Neutrophil (primary cell): ENCODE results near the gene BCHE.

Experiments used
- H3K27ac ChIP-seq: fragments of 200-600 bp; sonication (generic); 2 replicates; pipeline ENCODE4 v1.5.1; 2016; ENCODE audit warnings: mild to moderate bottlenecking, moderate library complexity
- H3K27me3 ChIP-seq: fragments of 200-600 bp; sonication (generic); 2 replicates; pipeline ENCODE4 v1.6.0; 2016; ENCODE audit warnings: mild to moderate bottlenecking
- H3K36me3 ChIP-seq: fragments of 200-600 bp; sonication (generic); 2 replicates; pipeline ENCODE4 v1.5.1; 2017
- H3K4me1 ChIP-seq, 2 experiments: fragments of 200-600 bp in 1 of 2; sonication (generic) in 1 of 2; 1 replicate in 1 of 2; 2 replicates in 1 of 2; pipeline versions ENCODE4 v1.5.1 to v1.6.1; 2013 to 2016; ENCODE audit warnings: low read depth in 1 of 2, low read length in 1 of 2, mild to moderate bottlenecking in 1 of 2, moderate library complexity in 1 of 2; ENCODE audit not compliant: control insufficient read depth in 1 of 2, insufficient read depth in 1 of 2
- H3K4me3 ChIP-seq, 2 experiments: fragments of 200-600 bp in 1 of 2; sonication (generic) in 1 of 2; 1 replicate in 1 of 2; 2 replicates in 1 of 2; pipeline ENCODE4 v1.5.1; 2013 to 2016; ENCODE audit warnings: low read depth in 1 of 2, low read length in 1 of 2, mild to moderate bottlenecking in 1 of 2, moderate library complexity in 1 of 2
- H3K9me3 ChIP-seq: fragments of 200-600 bp; sonication (generic); 2 replicates; pipeline ENCODE4 v1.5.1; 2016
- TF ChIP-seq, protein P1 (sequence below): fragments of 200-600 bp; sonication (generic); IDR thresholded peaks from 2 replicates; pipeline ENCODE4 v1.5.1; 2016; ENCODE audit warnings: antibody characterized with exemption

Gene BCHE

DNA sequence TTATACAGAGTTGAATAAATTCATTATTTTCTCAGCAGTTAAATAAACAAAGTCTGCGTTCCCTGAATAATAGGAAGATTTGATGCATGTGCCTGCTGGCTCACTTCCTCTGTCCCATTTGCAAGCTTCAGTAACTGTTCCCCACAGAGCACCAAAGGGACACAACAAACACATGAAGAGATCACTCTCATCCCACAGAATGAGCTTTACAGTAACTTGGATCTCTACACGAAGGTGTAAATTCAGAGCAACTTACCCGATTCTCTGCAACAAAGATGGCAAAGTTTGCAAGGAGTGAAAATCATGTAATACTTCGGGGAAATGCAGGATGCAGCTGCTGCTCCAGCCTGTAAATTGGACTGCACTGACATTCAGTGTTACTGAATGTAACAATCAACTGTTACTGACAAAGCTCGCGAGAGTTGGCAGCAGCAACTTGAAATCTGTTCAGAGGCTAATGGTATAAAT is at the start of gene BCHE:
BCHE (minus strand) TSS at position 366 of the 468 bp plus-strand sequence. CDS start 6,390 bp downstream, outside the sequence.
- no peaks in the 10 kb centered on the region for H3K27me3 ChIP-seq
- no peaks in the 10 kb centered on the region for H3K9me3 ChIP-seq
- no peaks in the 10 kb centered on the region for H3K36me3 ChIP-seq
- TF ChIP-seq, protein P1, sequence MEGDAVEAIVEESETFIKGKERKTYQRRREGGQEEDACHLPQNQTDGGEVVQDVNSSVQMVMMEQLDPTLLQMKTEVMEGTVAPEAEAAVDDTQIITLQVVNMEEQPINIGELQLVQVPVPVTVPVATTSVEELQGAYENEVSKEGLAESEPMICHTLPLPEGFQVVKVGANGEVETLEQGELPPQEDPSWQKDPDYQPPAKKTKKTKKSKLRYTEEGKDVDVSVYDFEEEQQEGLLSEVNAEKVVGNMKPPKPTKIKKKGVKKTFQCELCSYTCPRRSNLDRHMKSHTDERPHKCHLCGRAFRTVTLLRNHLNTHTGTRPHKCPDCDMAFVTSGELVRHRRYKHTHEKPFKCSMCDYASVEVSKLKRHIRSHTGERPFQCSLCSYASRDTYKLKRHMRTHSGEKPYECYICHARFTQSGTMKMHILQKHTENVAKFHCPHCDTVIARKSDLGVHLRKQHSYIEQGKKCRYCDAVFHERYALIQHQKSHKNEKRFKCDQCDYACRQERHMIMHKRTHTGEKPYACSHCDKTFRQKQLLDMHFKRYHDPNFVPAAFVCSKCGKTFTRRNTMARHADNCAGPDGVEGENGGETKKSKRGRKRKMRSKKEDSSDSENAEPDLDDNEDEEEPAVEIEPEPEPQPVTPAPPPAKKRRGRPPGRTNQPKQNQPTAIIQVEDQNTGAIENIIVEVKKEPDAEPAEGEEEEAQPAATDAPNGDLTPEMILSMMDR = no peak
- H3K4me3 ChIP-seq = no peak within 1 kb of the TSS
- no peak within 1 kb of the TSS for H3K27ac ChIP-seq
- no peaks in the 10 kb centered on the region for H3K4me1 ChIP-seq

DNA sequence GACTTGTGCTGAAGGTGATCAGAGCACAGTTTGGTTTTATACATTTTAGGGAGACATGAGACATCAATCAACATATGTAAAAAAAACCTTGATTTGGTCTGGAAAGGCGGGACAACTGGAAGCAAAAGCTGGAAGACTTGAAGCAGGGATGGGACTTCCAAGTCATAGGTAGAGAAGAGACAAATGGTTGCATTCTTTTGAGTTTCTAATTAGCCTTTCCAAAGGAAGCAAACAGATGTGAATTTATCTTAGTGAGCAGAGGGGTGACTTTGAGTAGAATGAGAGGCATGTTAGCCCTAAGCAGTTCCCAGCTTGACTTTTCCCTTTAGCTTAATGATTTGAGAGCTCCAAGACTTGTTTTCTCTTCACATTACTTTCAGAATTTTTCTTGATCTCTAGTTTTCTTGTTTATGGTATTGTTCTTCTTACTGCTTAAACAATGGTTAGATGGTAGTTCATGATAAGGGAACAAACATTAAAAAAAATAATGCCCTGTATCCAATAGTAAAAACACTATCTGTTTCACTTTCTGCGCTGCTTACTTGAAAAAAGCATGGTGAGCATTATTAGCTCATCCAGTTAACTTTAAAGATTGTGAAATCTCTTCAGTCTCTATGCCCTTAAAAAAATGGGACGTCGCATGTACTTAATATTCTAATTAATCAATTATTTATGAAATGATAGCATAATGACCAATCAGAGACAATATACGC is 48.5 kb upstream of the BCHE start:
- no peaks in the 10 kb centered on the region for H3K9me3 ChIP-seq
- TF ChIP-seq, protein P1 = no peak

GRCh38 chr3:165884518-165884917 is 47.3 kb upstream of the BCHE start:
- no peaks in the 10 kb centered on the region for H3K27me3 ChIP-seq
- H3K9me3 ChIP-seq = no peaks in the 10 kb centered on the region
- no peaks in the 10 kb centered on the region for H3K4me1 ChIP-seq
- no peaks in the 10 kb centered on the region for H3K36me3 ChIP-seq
- no peak overlapping the region for H3K27ac ChIP-seq
- no peak overlapping the region for H3K4me3 ChIP-seq
- TF ChIP-seq, protein P1 = no peak

More for the DNA sequence above, 48.5 kb upstream of the BCHE start:
- no peak overlapping the region for H3K27ac ChIP-seq
- H3K4me1 ChIP-seq = no peaks in the 10 kb centered on the region
- no peak overlapping the region for H3K4me3 ChIP-seq
- H3K27me3 ChIP-seq = no peaks in the 10 kb centered on the region
- no peaks in the 10 kb centered on the region for H3K36me3 ChIP-seq

DNA sequence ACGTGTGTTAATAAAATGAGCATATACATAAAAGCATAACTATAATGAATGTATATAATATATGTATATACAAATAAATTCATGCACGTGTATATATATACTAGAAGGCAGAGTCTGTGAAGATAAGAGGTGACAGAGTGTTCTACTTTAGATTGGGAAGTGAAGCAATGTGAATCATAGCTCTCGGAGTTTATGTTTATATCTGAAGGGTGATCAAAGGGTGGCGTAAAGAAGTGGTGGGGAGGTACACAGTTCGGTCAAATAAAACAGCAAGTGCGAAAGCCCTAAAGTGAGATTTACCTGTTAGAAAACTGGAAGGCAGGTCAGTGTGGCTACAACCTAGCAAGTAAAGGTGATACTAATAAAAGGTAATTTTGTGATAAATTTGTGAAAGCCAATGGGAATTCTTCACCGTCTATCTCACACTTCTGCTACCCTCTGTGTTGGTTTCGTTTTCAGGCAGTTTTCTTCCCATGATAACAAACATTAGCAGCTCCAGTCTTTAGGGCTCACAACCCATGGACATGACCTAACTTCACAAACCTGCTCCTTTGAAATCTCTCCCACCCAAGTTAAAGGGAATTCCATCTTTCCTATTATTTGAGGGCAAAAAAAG is 46.7 kb upstream of the BCHE start:
- Histone ChIP-seq H3K27me3 (no peaks in the 10 kb centered on the region), H3K4me3 (no peak overlapping the region), H3K36me3 (no peaks in the 10 kb centered on the region), H3K9me3 (no peaks in the 10 kb centered on the region), H3K4me1 (no peaks in the 10 kb centered on the region), H3K27ac (no peak overlapping the region)
- TF ChIP-seq, protein P1 = no peak

GRCh38 chr3:165883117-165883516 is 45.9 kb upstream of the BCHE start:
- Histone ChIP-seq H3K9me3 (no peaks in the 10 kb centered on the region), H3K27me3 (no peaks in the 10 kb centered on the region), H3K4me3 (no peak overlapping the region), H3K27ac (no peak overlapping the region), H3K4me1 (no peaks in the 10 kb centered on the region), H3K36me3 (no peaks in the 10 kb centered on the region)
- TF ChIP-seq, protein P1 = no peak
